Activated T-helper 9 cell treated with anti-CD3 and anti-CD28 coated beads, Interleukin-2, amount 50 U/mL, for 16 hours (primary cell): ENCODE data around the gene IDS.
A peak's percentile ranks its signal among the peaks of the same experiment; 100 is the strongest.
"Not testable (repeated sequence)": the region's sequence is repeated elsewhere in the genome, so short reads cannot be mapped to it uniquely, and the experiment has no call there.

Experiments
- DNase-seq: peaks from one replicate; pipeline ENCODE4 v3.0.0-alpha.2; 2020; ENCODE audit warnings: low read depth

IDS gene

GRCh38 chrX:149498767-149499166 is 6.3 kb downstream of the IDS start:
- DNase-seq = no peak

DNA sequence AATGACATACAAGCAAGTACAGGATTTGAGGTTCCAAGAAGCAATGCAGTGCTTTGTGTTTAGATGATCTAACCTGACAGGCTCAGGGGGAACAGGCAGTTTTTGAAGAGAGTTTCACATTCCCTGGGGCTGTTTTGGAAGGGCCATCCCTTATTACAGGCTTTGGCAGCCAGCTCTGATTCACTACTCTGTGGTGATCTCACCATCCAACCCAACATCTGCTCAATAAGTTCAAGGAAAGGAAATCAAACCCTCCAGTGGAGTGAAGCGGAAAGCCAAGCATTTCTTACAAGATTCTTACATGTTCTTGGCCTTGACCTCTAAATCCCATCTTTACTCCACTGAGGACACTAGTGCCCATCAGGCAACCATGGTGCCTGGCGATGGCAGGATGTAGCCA is 7.5 kb downstream of the IDS start:
- no peak for DNase-seq

DNA sequence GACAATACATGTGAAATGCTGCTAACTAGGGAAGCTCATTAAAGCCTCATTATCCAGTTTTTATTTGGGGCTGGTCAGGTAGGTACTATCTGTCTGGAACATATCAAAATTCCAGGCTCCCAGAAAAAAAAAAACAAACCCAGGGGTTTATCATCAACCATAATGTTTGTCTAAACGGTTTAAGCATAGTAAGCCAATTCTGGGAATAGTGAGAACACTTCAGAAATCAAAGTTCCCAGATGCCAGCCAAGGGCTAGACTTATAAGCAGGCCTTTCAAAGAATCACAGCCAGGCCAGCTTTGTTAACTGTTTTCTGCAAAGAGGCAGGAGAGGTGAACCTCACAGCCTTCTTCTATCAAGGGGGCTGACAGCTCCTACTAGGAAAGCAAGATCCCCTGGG is 8.1 kb downstream of the IDS start:
- no peak for DNase-seq

DNA sequence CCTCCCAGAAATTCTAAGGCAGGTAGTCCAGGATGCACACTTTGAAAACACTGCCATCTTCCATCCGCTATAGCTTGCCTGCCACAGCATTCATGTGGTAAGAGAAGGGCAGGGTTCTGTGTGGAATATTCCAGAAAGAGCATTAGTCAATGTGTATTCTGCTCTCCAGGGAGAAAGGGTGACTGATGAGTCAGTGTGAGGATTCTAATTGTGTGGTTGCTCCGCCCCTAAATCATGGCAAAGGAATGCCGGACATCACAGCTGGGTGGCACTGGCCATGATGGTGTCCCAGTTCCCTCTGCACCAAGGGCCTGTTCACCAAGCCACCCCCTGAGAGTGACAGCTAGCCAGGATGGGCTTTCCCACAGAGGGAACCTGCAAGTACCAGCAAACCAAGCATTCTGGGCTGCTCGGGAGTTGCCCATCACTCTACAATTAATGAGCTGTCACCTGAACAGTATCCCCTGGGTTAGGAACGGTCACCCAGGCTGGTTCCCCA is 9.5 kb downstream of the IDS start:
- DNase-seq = no peak

DNA sequence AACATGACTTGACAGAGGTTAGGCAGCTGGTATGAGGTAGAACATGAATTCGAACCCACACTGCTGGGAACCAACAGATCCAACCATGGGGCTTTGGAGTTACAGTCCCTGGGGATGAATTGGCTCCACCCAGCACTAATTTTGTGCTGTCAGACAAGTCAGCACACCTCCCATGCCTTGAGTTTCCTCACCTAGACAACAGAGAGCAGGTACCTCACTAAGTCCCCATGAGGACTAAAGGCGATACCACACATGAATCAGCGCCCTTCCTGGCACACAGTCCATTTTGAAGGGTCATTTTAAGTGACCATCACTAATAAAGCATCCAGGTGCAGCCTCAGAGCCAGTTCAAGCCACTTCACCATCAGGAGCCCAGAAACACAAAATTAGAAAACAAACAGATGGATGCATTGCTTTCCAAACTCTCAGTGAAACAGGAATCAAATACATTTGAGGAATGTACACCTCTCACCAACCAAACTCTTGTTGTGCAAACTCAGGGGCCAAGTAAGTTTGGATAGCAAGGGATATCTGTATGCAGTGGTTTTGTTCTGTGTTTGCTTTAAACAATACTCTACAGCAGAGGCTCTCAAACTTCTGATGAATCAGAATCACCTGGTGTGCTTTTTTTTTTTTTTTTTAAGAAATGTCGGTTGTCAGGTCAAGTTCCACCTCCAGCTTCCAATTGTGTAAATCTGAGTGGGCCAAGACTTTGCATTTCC is 10.1 kb downstream of the IDS start:
- DNase-seq = no peak

- no peak for DNase-seq
These were observed 11.2 kb downstream of the IDS start for GRCh38 chrX:149493567-149494562.

DNA sequence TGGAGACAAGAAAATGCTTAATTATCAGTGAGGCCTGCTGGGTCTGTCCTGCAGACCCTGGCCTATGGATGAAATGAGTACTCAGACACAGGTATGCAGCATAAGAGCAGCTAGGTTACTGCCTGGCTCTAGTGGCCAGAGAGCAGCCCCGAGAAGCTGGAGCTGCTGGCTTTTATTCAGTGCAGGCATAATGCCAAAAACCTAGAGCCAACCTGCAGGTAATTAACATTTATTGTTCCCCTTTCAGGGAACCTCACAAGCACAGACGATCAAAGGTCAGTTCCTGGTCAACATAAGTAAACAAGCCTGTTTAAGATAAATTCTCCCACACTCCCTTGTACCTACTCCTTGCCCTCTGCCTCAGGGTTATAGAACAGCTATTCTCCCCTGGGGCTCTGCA is 13.3 kb downstream of the IDS start:
- DNase-seq = no peak

GRCh38 chrX:149490100-149490499 is 15.0 kb downstream of the IDS start:
- DNase-seq = no peak

- DNase-seq = not testable (repeated sequence)
These were observed 16.6 kb downstream of the IDS start for GRCh38 chrX:149488411-149489052.

DNA sequence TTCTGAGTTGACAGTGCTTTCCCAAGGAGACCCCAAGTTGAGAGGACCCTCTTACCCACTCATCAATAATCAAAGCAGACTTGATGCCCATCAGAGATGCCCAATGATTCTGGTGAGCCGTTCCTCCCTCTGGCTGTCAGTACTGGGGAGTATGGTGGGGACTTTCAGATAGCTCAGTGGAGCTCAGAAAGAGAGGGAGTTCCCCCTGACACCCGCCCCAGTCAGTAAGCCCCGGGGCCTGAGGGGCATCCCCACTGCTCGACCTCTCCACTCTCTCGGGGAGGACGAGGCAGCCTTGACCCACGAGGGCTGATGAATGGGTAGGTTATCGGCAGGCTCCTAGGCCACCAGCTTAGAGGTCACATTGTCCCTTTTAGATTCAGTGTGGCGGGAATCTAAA is 17.1 kb downstream of the IDS start:
- DNase-seq = not testable (repeated sequence)

GRCh38 chrX:149487292-149487691 is 17.8 kb downstream of the IDS start:
- DNase-seq = no peak

GRCh38 chrX:149476513-149476912 is 28.6 kb downstream of the IDS start:
- no peak for DNase-seq

GRCh38 chrX:149473966-149474365 is 31.1 kb downstream of the IDS start:
- no peak for DNase-seq

DNA sequence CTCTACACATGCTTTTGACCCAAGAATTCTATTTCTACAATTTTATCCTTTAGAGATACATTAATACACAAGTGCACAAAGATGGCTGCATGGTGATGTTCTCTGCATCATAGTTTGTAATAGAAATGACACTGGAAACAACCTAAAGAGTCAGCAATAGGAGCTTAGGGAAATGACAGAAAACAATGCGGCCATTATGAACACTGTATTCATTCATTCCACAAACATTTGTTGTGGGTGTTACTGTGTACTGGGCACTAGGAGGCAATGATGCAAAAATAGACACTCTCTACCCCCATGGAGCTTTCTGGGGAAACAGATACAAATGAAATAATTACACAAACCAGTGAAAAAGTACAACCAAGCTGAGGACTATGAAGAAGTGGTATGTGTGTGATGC is 32.0 kb downstream of the IDS start:
- no peak for DNase-seq

DNA sequence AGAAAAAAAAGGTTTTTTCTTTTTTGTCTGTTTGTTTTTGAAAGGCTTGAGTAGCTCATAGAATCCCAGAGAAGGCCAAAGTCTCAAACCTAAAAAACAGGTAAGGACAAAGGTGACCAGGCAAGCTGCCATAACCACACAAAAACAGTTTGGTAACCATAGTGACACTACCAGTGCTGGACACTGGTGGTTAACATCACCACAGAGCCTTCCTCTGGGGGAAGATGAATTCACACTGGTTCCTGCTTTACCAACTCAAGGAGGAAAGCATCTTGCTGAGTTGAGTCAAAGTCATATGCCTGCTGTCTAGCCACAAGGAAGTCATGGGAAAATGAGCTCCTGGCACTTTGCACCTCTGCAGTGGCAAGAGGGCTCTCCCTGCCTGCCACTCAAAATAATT is 32.5 kb downstream of the IDS start:
- DNase-seq = no peak

GRCh38 chrX:149471397-149471796 is 33.7 kb downstream of the IDS start:
- DNase-seq = no peak

GRCh38 chrX:149470955-149471354 is 34.2 kb downstream of the IDS start:
- DNase-seq = peak; percentile 41

- no peak for DNase-seq
These were observed 35.7 kb downstream of the IDS start for GRCh38 chrX:149469406-149469805.

- no peak for DNase-seq
These were observed 37.2 kb downstream of the IDS start for GRCh38 chrX:149467920-149468319.

GRCh38 chrX:149467461-149467860 is 37.6 kb downstream of the IDS start:
- no peak for DNase-seq

DNA sequence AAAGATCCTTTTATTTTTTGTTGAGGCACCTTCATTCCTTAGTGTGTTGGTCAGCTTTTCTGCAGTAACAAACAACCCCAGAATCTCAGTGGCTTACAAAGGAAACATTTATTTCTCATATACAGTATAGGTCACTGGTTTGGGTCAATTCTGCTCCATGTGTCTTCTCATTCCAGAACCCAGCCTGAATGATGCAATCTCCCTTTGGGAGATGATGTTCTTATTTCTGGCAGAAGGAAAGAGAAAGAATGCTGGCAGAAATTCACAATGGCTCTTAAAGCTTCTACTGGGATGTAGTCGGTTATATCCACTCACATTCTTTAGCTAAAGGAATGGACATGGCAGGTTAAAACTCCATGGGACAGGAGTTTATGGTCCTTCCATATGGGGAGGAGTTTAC is 42.3 kb downstream of the IDS start:
- no peak for DNase-seq

DNA sequence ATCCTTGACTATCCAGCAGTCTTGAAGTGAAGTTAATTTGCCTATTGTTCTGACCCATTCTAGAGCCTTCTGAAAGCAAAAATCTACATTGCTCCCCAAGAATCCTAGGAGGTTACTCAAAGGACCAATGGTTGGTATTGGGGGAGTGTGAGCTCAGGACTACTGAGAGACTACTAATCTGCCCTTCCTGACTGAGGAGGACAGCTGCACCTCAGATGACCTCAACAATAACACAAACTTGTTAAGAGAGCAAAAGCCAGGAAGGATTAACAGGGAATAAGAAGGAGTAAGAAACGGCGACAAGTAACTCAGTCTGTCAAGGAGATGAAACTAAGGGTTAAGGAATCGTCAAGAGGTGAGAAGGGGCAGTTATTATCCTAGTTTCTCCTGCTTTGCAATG is 43.4 kb downstream of the IDS start:
- no peak for DNase-seq

GRCh38 chrX:149458586-149458985 is 46.5 kb downstream of the IDS start:
- DNase-seq = no peak
